K562 (cell line): ENCODE measurements around the gene EXOC2. TPM values are rescaled to one million over a fixed set of nuclear protein-coding genes. Genes with fewer than 3 reads are reported as not detected.

Experiments
- ATAC-seq: fragments of 200-7000 bp; cut with Tn5 transposase; 3 replicates; pipeline ENCODE4 v1.9.1; 2020; ENCODE audit warnings: moderate library complexity
- BruUV-seq: library from RNA; stranded (reverse); fragments of 400-500 nt; replicated peaks from 2 replicates; lab custom pipeline; 2021; lab: Mats Ljungman, UMichigan
- CTCF ChIA-PET: fragments of 300-600 bp; formaldehyde crosslinking; extraction: SDS; loops from one replicate; lab custom pipeline; 2021; ENCODE audit warnings: low intra/inter-chr PET ratio; lab: Yijun Ruan, JAX
- POLR2A ChIA-PET: fragments of 300-600, 350-650 bp; sonication (Branson Sonifier 250); formaldehyde crosslinking; extraction: SDS; loops from one replicate; lab custom pipeline; 2021; ENCODE audit warnings: antibody characterized with exemption, inconsistent platforms; lab: Yijun Ruan, JAX
- DNase-seq, 4 experiments: peaks; one replicate each; pipeline versions ENCODE4 v3.0.0 to v3.0.0-alpha.2; 2011 to 2018; ENCODE audit warnings: low spot score in 3 of 4, mixed read lengths in 3 of 4; ENCODE audit errors: extremely low read depth in 1 of 4
- FAIRE-seq: peaks from 2 replicates; lab custom pipeline; 2011; peaks lifted over from hg19 to GRCh38; lab: Jason Lieb, UNC
- H2AFZ ChIP-seq: 2 replicates; pipeline ENCODE4 v1.6.0; 2011; ENCODE audit warnings: low read depth, low read length, control low read depth, inconsistent platforms
- H3K27ac ChIP-seq: fragments of 200-600 bp; 3 replicates; pipeline ENCODE4 v1.8.0; 2011; ENCODE audit warnings: low read depth, mild to moderate bottlenecking, control low read depth, inconsistent platforms, low read length, moderate library complexity, mixed read lengths; ENCODE audit errors: extremely low read depth
- H3K27me3 ChIP-seq, 2 experiments: fragments of 300-600 bp in 1 of 2; 2 replicates in 1 of 2; 3 replicates in 1 of 2; pipeline versions ENCODE4 v1.6.0 to v1.8.0; 2011; ENCODE audit warnings: inconsistent platforms in 2 of 2, low read length in 2 of 2, mild to moderate bottlenecking in 1 of 2, mixed read lengths in 1 of 2, moderate library complexity in 1 of 2; ENCODE audit not compliant: control insufficient read depth in 2 of 2, insufficient read depth in 2 of 2
- H3K36me3 ChIP-seq: fragments of 300-600 bp; 3 replicates; pipeline ENCODE4 v1.8.0; 2011; ENCODE audit warnings: mild to moderate bottlenecking, low read length, inconsistent platforms; ENCODE audit not compliant: control insufficient read depth, insufficient read depth
- H3K4me1 ChIP-seq, 2 experiments: fragments of 200-600 bp in 1 of 2; replicated peaks in 1 of 2; 2 replicates in 1 of 2; 3 replicates in 1 of 2; pipeline versions ENCODE4 v1.5.1 to v1.8.0; 2011; ENCODE audit warnings: inconsistent platforms in 2 of 2, low read length in 2 of 2, mild to moderate bottlenecking in 1 of 2, mixed read lengths in 1 of 2, moderate library complexity in 1 of 2; ENCODE audit not compliant: control insufficient read depth in 2 of 2, insufficient read depth in 2 of 2
- H3K4me2 ChIP-seq: 2 replicates; pipeline ENCODE4 v1.6.1; 2011; ENCODE audit warnings: low read length, control low read depth, inconsistent platforms, mixed read lengths; ENCODE audit not compliant: insufficient read depth
- H3K4me3 ChIP-seq: fragments of 200-600 bp; sonication (generic), shearing (Covaris generic); 2 replicates; pipeline ENCODE4 v1.5.1; 2016; ENCODE audit warnings: control low read depth, inconsistent platforms
- H3K79me2 ChIP-seq: fragments of 200-600 bp; 3 replicates; pipeline ENCODE4 v1.8.0; 2011; ENCODE audit warnings: low read length, inconsistent platforms; ENCODE audit not compliant: control insufficient read depth, insufficient read depth
- H3K9ac ChIP-seq, 2 experiments: 2 replicates each; pipeline versions ENCODE4 v1.6.0 to v1.6.1; 2011; ENCODE audit warnings: low read depth in 2 of 2, low read length in 2 of 2, control low read depth in 1 of 2, inconsistent platforms in 1 of 2, mild to moderate bottlenecking in 1 of 2, mixed read lengths in 1 of 2; ENCODE audit not compliant: insufficient read depth in 1 of 2
- H3K9me1 ChIP-seq: one replicate; pipeline ENCODE4 v1.6.0; 2011; ENCODE audit warnings: inconsistent platforms, mild to moderate bottlenecking, low read length, moderate library complexity; ENCODE audit not compliant: control insufficient read depth, insufficient read depth
- H3K9me3 ChIP-seq: replicated peaks from 2 replicates; pipeline ENCODE4 v1.5.1; 2011; ENCODE audit warnings: low read depth, low read length, inconsistent platforms; ENCODE audit not compliant: control insufficient read depth, insufficient read depth
- H4K20me1 ChIP-seq: replicated peaks from 2 replicates; pipeline ENCODE4 v1.6.1; 2011; ENCODE audit warnings: low read length, inconsistent platforms, mixed read lengths; ENCODE audit not compliant: control insufficient read depth, insufficient read depth
- BACH1 ChIP-seq: fragments of 200-800 bp; sonication (Bioruptor generic); IDR thresholded peaks from 2 replicates; pipeline ENCODE4 v1.6.1; 2016; ENCODE audit warnings: missing genetic modification characterization, missing compliant biosample characterization
- DPF2 ChIP-seq: fragments of 450-650 bp; IDR thresholded peaks from 2 replicates; pipeline ENCODE4 v1.6.1; 2016
- FOXA1 ChIP-seq: fragments of 450-650 bp; IDR thresholded peaks from 2 replicates; pipeline ENCODE4 v1.6.1; 2016; ENCODE audit warnings: mild to moderate bottlenecking, borderline replicate concordance
- SMAD3 ChIP-seq: fragments of 450-650 bp; formaldehyde crosslinking; conservative IDR thresholded peaks from 2 replicates; pipeline ENCODE4 v1.4.0; 2020; ENCODE audit warnings: mild to moderate bottlenecking
- SRSF3 ChIP-seq: fragments of 200-400 bp; formaldehyde crosslinking; IDR thresholded peaks from 2 replicates; pipeline ENCODE4 v1.6.1; 2016; ENCODE audit warnings: mild to moderate bottlenecking, low read length, moderate library complexity; ENCODE audit not compliant: insufficient read depth
- ZNF589 ChIP-seq: fragments of 200-800 bp; sonication (Bioruptor generic); IDR thresholded peaks from 2 replicates; pipeline ENCODE4 v1.6.1; 2016; ENCODE audit warnings: low read depth, missing genetic modification characterization, missing compliant biosample characterization
- WGBS: fragments of 100-300 bp; shearing (Covaris generic); methylation state at CpG from one replicate; pipeline ENCODE4 v1.1.6; 2016; ENCODE audit warnings: low coverage, mixed read lengths; ENCODE audit not compliant: insufficient coverage; ENCODE audit errors: missing lambda C conversion rate; 5-methylcytosine and 5-hydroxymethylcytosine counted together
- in situ Hi-C: fragments of 300-500 bp; cut with MboI; formaldehyde crosslinking; loops from 4 replicates; pipeline ENCODE4 v1.15.0; 2018; ENCODE audit warnings: inconsistent platforms, mixed read lengths
- intact Hi-C: fragments of 100-400 bp; cut with micrococcal nuclease; formaldehyde crosslinking; loops from 2 replicates; pipeline ENCODE4 v1.14.2; 2022
- polyA plus RNA-seq, 8 experiments: library from polyadenylated mRNA; depleted of rRNA in 4 of 8; stranded (reverse) in 5 of 8; unstranded in 3 of 8; fragments of >200 nt; fragmentation: Nextera tagmentation in 2 of 8; fragmentation: Illumina TruSeq in 1 of 8; extraction: Ambion mirVana in 2 of 8; extraction: Trizol in 1 of 8; gene quantifications; 2 replicates each; pipeline versions ENCODE4 v1.2.1 to v1.2.3, GENCODE V29; 2011 to 2014; ENCODE audit warnings: inconsistent platforms in 1 of 8, missing spikeins in 1 of 8
- total RNA-seq, 7 experiments: library from RNA; depleted of rRNA in 6 of 7; stranded (reverse); fragments of >200 nt in 6 of 7; fragmentation: Illumina TruSeq in 2 of 7; extraction: Trizol in 2 of 7; gene quantifications; 2 replicates each; pipeline versions ENCODE4 v1.2.1 to v1.2.3, GENCODE V29; 2011 to 2021; ENCODE audit warnings: low replicate concordance in 1 of 7
- TF ChIP-seq, protein P1 (sequence below): sonication (generic); formaldehyde crosslinking; IDR thresholded peaks from 2 replicates; pipeline ENCODE4 v1.8.0; 2023; ENCODE audit warnings: mild to moderate bottlenecking, missing genetic modification reagents
- TF ChIP-seq, protein P2 (sequence below): fragments of 200-800 bp; sonication (Bioruptor generic); IDR thresholded peaks from 2 replicates; pipeline ENCODE4 v1.6.1; 2017; ENCODE audit warnings: missing genetic modification characterization, missing compliant biosample characterization
- TF ChIP-seq, protein P3 (sequence below): fragments of 250-450 bp; sonication (Bioruptor Pico); IDR thresholded peaks from 2 replicates; pipeline ENCODE4 v1.4.0; 2020; ENCODE audit warnings: mild to moderate bottlenecking, moderate library complexity, borderline replicate concordance
- TF ChIP-seq, protein P4 (sequence below): fragments of 450-650 bp; IDR thresholded peaks from 2 replicates; pipeline ENCODE4 v1.6.1; 2014; ENCODE audit warnings: low read depth, mild to moderate bottlenecking, moderate library complexity, borderline replicate concordance
- TF ChIP-seq, protein P5 (sequence below), 3 experiments: IDR thresholded peaks in 2 of 3; conservative IDR thresholded peaks in 1 of 3; 2 replicates each; pipeline ENCODE4 v1.5.1; 2011 to 2012; ENCODE audit warnings: low read length in 3 of 3, mild to moderate bottlenecking in 3 of 3, control low read depth in 2 of 3, improper control_type of control experiment in 1 of 3, inconsistent platforms in 1 of 3, low read depth in 1 of 3, mixed read lengths in 1 of 3, moderate library complexity in 1 of 3; ENCODE audit not compliant: insufficient read depth in 2 of 3

The EXOC2 gene
- total and polyA plus RNA-seq, 9 of the 15 experiments (the other 6 are each of a cell fraction or from before 2014, with no cell fraction given): 12.2 to 30.2 (median 24.2) TPM

DNA sequence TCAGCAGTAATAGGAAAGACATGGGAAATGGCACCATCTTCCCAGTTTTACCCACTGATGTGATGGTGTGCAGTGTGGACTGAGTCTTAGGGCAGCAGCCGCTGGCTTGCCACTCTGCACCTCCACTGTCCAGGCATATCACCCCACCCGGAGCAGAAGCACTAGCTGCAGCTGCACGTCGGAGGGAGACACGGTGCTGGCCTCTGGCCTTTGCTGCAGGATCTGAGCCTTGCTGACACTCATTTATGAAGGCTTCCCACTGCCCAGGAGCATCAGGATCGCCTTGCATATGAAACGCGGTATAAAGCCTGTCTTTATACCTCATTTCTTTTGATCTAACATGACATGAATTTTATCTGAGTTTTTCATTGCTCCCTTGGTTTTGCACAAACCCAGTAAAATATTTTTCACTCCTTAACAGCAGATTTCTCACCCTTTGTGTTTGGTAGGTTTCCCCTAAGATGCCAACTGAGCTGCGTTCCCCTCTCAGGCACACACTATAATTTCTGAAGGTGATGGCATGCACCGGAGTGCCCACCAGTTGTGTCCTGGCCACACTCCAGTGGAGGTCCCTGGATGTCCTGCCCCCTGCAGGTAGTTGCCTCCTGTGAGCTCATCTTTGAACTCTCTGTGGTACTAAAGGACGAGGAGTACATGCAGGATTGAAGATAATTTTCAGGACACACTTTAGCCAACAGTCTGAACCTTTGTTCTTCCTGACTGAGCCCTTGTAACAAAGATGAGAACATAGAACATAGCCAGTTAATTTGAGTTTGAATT is 9.0 kb upstream of the EXOC2 start:
- H3K27me3 ChIP-seq: peaks cover 42 to 47% of the 10 kb centered on the region in 2 experiments
- in situ Hi-C loops: no loop called here
- H3K9ac ChIP-seq: no peak overlapping the region
- FAIRE-seq: no peak
- H3K9me3 ChIP-seq: no peaks in the 10 kb centered on the region
- no peak overlapping the region for H3K27ac ChIP-seq
- no peak overlapping the region for H3K4me3 ChIP-seq
- no peaks in the 10 kb centered on the region; a peak in 2 of 5 replicates for H3K4me1 ChIP-seq
- CTCF ChIA-PET: no interaction called here
- intact Hi-C loops: loop anchor here (5.0 kb wide), 1 partner anchor 110 kb away; no protein-coding TSS in a partner anchor
- ATAC-seq: peak; percentile 59
- DNase-seq: no peak
- no peaks in the 10 kb centered on the region for H4K20me1 ChIP-seq
- no peak overlapping the region for H3K4me2 ChIP-seq
- no TSS peak for BruUV-seq
- H3K79me2 ChIP-seq: no peaks in the 10 kb centered on the region
- no peak overlapping the region for H2AFZ ChIP-seq
- POLR2A ChIA-PET: interaction anchor here (0.6 to 0.8 kb wide), 2 partner anchors 56 to 476 kb away, joined by 3 read pairs; no protein-coding TSS in a partner anchor
- no peaks in the 10 kb centered on the region for H3K36me3 ChIP-seq
- WGBS: 3% methylated on average over 11 of the region's 11 CpGs
- no peaks in the 10 kb centered on the region for H3K9me1 ChIP-seq
- TF ChIP-seq BACH1 (tag) (no peak), ZNF589 (CRISPR knock-in tag) (no peak), FOXA1 (no peak), SRSF3 (no peak), SMAD3 (CRISPR knock-in tag) (no peak), DPF2 (no peak)
- TF ChIP-seq, protein P1, sequence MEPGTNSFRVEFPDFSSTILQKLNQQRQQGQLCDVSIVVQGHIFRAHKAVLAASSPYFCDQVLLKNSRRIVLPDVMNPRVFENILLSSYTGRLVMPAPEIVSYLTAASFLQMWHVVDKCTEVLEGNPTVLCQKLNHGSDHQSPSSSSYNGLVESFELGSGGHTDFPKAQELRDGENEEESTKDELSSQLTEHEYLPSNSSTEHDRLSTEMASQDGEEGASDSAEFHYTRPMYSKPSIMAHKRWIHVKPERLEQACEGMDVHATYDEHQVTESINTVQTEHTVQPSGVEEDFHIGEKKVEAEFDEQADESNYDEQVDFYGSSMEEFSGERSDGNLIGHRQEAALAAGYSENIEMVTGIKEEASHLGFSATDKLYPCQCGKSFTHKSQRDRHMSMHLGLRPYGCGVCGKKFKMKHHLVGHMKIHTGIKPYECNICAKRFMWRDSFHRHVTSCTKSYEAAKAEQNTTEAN (CRISPR knock-in tag): no peak
- TF ChIP-seq, protein P2, sequence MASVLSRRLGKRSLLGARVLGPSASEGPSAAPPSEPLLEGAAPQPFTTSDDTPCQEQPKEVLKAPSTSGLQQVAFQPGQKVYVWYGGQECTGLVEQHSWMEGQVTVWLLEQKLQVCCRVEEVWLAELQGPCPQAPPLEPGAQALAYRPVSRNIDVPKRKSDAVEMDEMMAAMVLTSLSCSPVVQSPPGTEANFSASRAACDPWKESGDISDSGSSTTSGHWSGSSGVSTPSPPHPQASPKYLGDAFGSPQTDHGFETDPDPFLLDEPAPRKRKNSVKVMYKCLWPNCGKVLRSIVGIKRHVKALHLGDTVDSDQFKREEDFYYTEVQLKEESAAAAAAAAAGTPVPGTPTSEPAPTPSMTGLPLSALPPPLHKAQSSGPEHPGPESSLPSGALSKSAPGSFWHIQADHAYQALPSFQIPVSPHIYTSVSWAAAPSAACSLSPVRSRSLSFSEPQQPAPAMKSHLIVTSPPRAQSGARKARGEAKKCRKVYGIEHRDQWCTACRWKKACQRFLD: no peak
- TF ChIP-seq, protein P3, sequence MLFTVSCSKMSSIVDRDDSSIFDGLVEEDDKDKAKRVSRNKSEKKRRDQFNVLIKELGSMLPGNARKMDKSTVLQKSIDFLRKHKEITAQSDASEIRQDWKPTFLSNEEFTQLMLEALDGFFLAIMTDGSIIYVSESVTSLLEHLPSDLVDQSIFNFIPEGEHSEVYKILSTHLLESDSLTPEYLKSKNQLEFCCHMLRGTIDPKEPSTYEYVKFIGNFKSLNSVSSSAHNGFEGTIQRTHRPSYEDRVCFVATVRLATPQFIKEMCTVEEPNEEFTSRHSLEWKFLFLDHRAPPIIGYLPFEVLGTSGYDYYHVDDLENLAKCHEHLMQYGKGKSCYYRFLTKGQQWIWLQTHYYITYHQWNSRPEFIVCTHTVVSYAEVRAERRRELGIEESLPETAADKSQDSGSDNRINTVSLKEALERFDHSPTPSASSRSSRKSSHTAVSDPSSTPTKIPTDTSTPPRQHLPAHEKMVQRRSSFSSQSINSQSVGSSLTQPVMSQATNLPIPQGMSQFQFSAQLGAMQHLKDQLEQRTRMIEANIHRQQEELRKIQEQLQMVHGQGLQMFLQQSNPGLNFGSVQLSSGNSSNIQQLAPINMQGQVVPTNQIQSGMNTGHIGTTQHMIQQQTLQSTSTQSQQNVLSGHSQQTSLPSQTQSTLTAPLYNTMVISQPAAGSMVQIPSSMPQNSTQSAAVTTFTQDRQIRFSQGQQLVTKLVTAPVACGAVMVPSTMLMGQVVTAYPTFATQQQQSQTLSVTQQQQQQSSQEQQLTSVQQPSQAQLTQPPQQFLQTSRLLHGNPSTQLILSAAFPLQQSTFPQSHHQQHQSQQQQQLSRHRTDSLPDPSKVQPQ (CRISPR knock-in tag): no peak
- TF ChIP-seq, protein P4, sequence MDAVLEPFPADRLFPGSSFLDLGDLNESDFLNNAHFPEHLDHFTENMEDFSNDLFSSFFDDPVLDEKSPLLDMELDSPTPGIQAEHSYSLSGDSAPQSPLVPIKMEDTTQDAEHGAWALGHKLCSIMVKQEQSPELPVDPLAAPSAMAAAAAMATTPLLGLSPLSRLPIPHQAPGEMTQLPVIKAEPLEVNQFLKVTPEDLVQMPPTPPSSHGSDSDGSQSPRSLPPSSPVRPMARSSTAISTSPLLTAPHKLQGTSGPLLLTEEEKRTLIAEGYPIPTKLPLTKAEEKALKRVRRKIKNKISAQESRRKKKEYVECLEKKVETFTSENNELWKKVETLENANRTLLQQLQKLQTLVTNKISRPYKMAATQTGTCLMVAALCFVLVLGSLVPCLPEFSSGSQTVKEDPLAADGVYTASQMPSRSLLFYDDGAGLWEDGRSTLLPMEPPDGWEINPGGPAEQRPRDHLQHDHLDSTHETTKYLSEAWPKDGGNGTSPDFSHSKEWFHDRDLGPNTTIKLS: no peak
- TF ChIP-seq, protein P5, sequence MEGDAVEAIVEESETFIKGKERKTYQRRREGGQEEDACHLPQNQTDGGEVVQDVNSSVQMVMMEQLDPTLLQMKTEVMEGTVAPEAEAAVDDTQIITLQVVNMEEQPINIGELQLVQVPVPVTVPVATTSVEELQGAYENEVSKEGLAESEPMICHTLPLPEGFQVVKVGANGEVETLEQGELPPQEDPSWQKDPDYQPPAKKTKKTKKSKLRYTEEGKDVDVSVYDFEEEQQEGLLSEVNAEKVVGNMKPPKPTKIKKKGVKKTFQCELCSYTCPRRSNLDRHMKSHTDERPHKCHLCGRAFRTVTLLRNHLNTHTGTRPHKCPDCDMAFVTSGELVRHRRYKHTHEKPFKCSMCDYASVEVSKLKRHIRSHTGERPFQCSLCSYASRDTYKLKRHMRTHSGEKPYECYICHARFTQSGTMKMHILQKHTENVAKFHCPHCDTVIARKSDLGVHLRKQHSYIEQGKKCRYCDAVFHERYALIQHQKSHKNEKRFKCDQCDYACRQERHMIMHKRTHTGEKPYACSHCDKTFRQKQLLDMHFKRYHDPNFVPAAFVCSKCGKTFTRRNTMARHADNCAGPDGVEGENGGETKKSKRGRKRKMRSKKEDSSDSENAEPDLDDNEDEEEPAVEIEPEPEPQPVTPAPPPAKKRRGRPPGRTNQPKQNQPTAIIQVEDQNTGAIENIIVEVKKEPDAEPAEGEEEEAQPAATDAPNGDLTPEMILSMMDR (IDR thresholded peaks at IDR 0.05 in 2 of 3, conservative IDR thresholded peaks at IDR 0.05 in 1 of 3; ENCODE audit: insufficient read depth in 2 of 3, low read depth in 1 of 3, low read length in 3 of 3): peak; percentile 25 to 43 (median 41); a peak in 4 of 6 replicates
